ENCODE data around the gene TRIP12. TPM values are rescaled to one million over a fixed set of nuclear protein-coding genes. Genes with fewer than 3 reads are reported as not detected.
"Not testable (repeated sequence)": the region's sequence is repeated elsewhere in the genome, so short reads cannot be mapped to it uniquely, and the experiment has no call there.

TRIP12 gene
- total and polyA plus RNA-seq, 2 experiments from 2014 or later: 21.5 to 133 TPM

DNA sequence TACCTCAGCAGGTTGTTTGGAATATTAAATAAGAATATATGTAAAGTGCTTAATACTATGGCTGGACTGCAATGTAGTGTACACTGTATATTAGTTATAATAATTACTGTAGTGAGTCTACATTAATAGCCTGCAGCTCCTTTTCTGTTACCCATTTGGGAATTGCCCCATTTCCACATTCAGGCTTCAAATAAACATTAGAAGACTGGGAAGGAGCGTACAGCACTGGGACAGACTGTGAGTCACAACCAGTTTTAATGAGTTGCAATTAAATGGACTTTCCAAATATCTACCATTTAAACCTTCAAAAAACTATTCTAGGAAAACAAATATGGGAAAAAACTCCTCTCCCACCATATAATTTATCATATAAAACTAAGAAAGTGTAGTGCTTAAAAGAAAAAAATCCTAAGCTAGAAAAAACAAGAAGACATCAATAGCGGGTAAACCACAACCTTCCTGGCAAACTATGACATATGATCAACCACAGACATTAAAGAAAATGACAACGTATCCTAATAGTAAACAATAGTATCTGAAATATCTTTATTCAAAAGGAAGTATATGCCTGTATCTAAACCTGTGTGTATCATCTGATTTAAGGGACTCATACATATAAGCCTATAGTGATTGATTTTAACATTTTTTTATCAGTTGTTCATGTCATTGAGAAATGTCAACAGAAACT, 86.1 kb downstream of the TRIP12 start:
- ATAC-seq (no peak), DNase-seq (ENCODE audit: low spot score) (no peak)
- no peak overlapping the region for H3K27ac Mint-ChIP-seq
- Histone ChIP-seq H3K9me2 (ENCODE audit: insufficient read depth) (no peaks in the 10 kb centered on the region), H3K27ac (ENCODE audit: low read depth) (no peak overlapping the region), H4K20me1 (replicated peaks; ENCODE audit: insufficient read depth) (no peaks in the 10 kb centered on the region), H3K4me2 (no peak overlapping the region), H3K79me2 (replicated peaks; ENCODE audit: insufficient read depth) (peaks cover 16% of the 10 kb centered on the region; the same call in 1 of the 2 replicates), H3K27me3 (ENCODE audit: insufficient read depth) (no peaks in the 10 kb centered on the region), H3F3A (replicated peaks; ENCODE audit: low read depth) (no peaks in the 10 kb centered on the region), H3K4me3 (no peak overlapping the region), H2AFZ (no peak overlapping the region), H3K36me3 (ENCODE audit: insufficient read depth) (peaks cover 5% of the 10 kb centered on the region; the same call in 1 of the 2 replicates), H3K4me1 (ENCODE audit: insufficient read depth) (no peaks in the 10 kb centered on the region)
- no peak overlapping the region for H3K4me3 Mint-ChIP-seq
- H3K4me1 Mint-ChIP-seq: no peaks in the 10 kb centered on the region
- H3K9me3 Mint-ChIP-seq: no peaks in the 10 kb centered on the region
- peaks cover 2% of the 10 kb centered on the region for H3K27me3 Mint-ChIP-seq (ENCODE audit: insufficient read depth, low read depth, poor library complexity)
- H3K36me3 Mint-ChIP-seq (ENCODE audit: low read depth): peaks cover 20% of the 10 kb centered on the region
- no peak for TF ChIP-seq REST (IDR thresholded peaks at IDR 0.05; ENCODE audit: unreplicated experiment)
- no peak for TF ChIP-seq NANOG (IDR thresholded peaks at IDR 0.05; ENCODE audit: borderline replicate concordance)
- TF ChIP-seq ZNF331 (CRISPR knock-in tag; IDR thresholded peaks at IDR 0.05; ENCODE audit: low read depth): no peak

GRCh38 chr2:229834368-229834767, 87.4 kb downstream of the TRIP12 start:
- H3K9me2 ChIP-seq (ENCODE audit: insufficient read depth); H3K4me2 ChIP-seq; ATAC-seq; DNase-seq (ENCODE audit: low spot score); H3K4me1 Mint-ChIP-seq; H3K27ac Mint-ChIP-seq; H3F3A ChIP-seq (replicated peaks; ENCODE audit: low read depth); H3K27me3 ChIP-seq (ENCODE audit: insufficient read depth); H3K36me3 ChIP-seq (ENCODE audit: insufficient read depth); H2AFZ ChIP-seq; H3K27me3 Mint-ChIP-seq (ENCODE audit: insufficient read depth, low read depth, poor library complexity); H3K9me3 Mint-ChIP-seq; H3K4me3 ChIP-seq; H3K4me3 Mint-ChIP-seq; H3K27ac ChIP-seq (ENCODE audit: low read depth); H4K20me1 ChIP-seq (replicated peaks; ENCODE audit: insufficient read depth); H3K4me1 ChIP-seq (ENCODE audit: insufficient read depth): not testable (repeated sequence)
- peaks cover 14% of the 10 kb centered on the region; the same call in 2 of the 3 replicates for H3K36me3 Mint-ChIP-seq (ENCODE audit: low read depth)
- H3K79me2 ChIP-seq (replicated peaks; ENCODE audit: insufficient read depth): 0 out of 2 replicates have a peak, but pooled peaks cover 16% of the 10 kb centered on the region
- TF ChIP-seq REST (IDR thresholded peaks at IDR 0.05; ENCODE audit: unreplicated experiment): peak; percentile 39

All from GM23338 (cell line).